ENCODE results near the gene LRIG1. TPM values are rescaled to one million over a fixed set of nuclear protein-coding genes. Genes with fewer than 3 reads are reported as not detected.

The LRIG1 gene
- total RNA-seq, 6 experiments from 2014 or later = 15.8 to 23.2 (median 17.8) TPM

- no peaks in the 10 kb centered on the region for H3K36me3 ChIP-seq
- peak in 1 of 4 donors; percentile 4 for ATAC-seq
- TF ChIP-seq POLR2A (IDR thresholded peaks at IDR 0.05) = no peak
- no peak for TF ChIP-seq CTCF (IDR thresholded peaks at IDR 0.05)
- H3K4me3 ChIP-seq = peak overlapping the region; percentile 1 to 80 (median 76)
- H3K4me1 ChIP-seq = peaks cover 0 to 40% (median 8%) of the 10 kb centered on the region in 4 donors
- no peaks in the 10 kb centered on the region for H3K27me3 ChIP-seq
- H3K27ac ChIP-seq = peak overlapping the region; percentile 10 to 94 (median 64)
- 42% methylated on average over 4 of the region's 4 CpGs for WGBS (ENCODE audit: insufficient coverage, low coverage, low lambda C conversion rate, missing lambda C conversion rate)
- intact Hi-C loops (cut with DNase I) = no loop called here
- no peak for DNase-seq
- H3K9me3 ChIP-seq = no peaks in the 10 kb centered on the region
These were observed 2.7 kb downstream of the LRIG1 start for GRCh38 chr3:66497985-66498671.

- WGBS (ENCODE audit: insufficient coverage, low coverage, low lambda C conversion rate, missing lambda C conversion rate) = 55% methylated on average over 5 of the region's 5 CpGs
- H3K27me3 ChIP-seq = no peaks in the 10 kb centered on the region
- H3K36me3 ChIP-seq = no peaks in the 10 kb centered on the region
- intact Hi-C loops (cut with DNase I) = no loop called here
- H3K9me3 ChIP-seq = no peaks in the 10 kb centered on the region
- no peak for TF ChIP-seq CTCF (IDR thresholded peaks at IDR 0.05)
- TF ChIP-seq POLR2A (IDR thresholded peaks at IDR 0.05) = no peak
- ATAC-seq (no peak), DNase-seq (no peak)
- H3K4me1 ChIP-seq = peaks cover 0 to 47% (median 8%) of the 10 kb centered on the region in 4 donors
- H3K4me3 ChIP-seq = peak overlapping the region in 1 of 3 donors; percentile 1
- peak overlapping the region in 1 of 3 donors; percentile 94 for H3K27ac ChIP-seq
These were observed 3.4 kb downstream of the LRIG1 start for GRCh38 chr3:66497288-66497984.

GRCh38 chr3:66496746-66497145 is 4.1 kb downstream of the LRIG1 start:
- H3K27ac ChIP-seq = peak overlapping the region in 1 of 3 donors; percentile 94
- ATAC-seq (no peak), DNase-seq (no peak)
- no peaks in the 10 kb centered on the region for H3K9me3 ChIP-seq
- H3K4me1 ChIP-seq = peaks cover 0 to 49% (median 8%) of the 10 kb centered on the region in 4 donors
- TF ChIP-seq CTCF (IDR thresholded peaks at IDR 0.05) = no peak
- TF ChIP-seq POLR2A (IDR thresholded peaks at IDR 0.05) = no peak
- intact Hi-C loops (cut with DNase I) = no loop called here
- no peaks in the 10 kb centered on the region for H3K36me3 ChIP-seq
- H3K4me3 ChIP-seq = no peak overlapping the region
- H3K27me3 ChIP-seq = no peaks in the 10 kb centered on the region

GRCh38 chr3:66496301-66496700 is 4.5 kb downstream of the LRIG1 start:
- H3K4me3 ChIP-seq = no peak overlapping the region
- WGBS (ENCODE audit: insufficient coverage, low coverage, low lambda C conversion rate, missing lambda C conversion rate) = 80% methylated on average over 3 of the region's 3 CpGs
- H3K4me1 ChIP-seq = peaks cover 0 to 50% (median 8%) of the 10 kb centered on the region in 4 donors
- no peaks in the 10 kb centered on the region for H3K27me3 ChIP-seq
- intact Hi-C loops (cut with DNase I) = no loop called here
- ATAC-seq = no peak
- DNase-seq = no peak
- H3K36me3 ChIP-seq = no peaks in the 10 kb centered on the region
- H3K27ac ChIP-seq = no peak overlapping the region
- H3K9me3 ChIP-seq = no peaks in the 10 kb centered on the region
- no peak for TF ChIP-seq POLR2A (IDR thresholded peaks at IDR 0.05)

- Histone ChIP-seq H3K4me1 (peaks cover 0 to 56% (median 12%) of the 10 kb centered on the region in 4 donors), H3K27ac (no peak overlapping the region), H3K27me3 (no peaks in the 10 kb centered on the region), H3K4me3 (no peak overlapping the region), H3K9me3 (no peaks in the 10 kb centered on the region), H3K36me3 (no peaks in the 10 kb centered on the region)
- WGBS (ENCODE audit: insufficient coverage, low coverage, low lambda C conversion rate, missing lambda C conversion rate) = 63% methylated on average over 2 of the region's 3 CpGs
- TF ChIP-seq CTCF (IDR thresholded peaks at IDR 0.05) (no peak), POLR2A (IDR thresholded peaks at IDR 0.05) (no peak)
- DNase-seq = no peak
- ATAC-seq = no peak
- intact Hi-C loops (cut with DNase I) = no loop called here
These were observed 5.2 kb downstream of the LRIG1 start for GRCh38 chr3:66495668-66496045.
